GM19467 (cell line): ENCODE results near the gene CDH23.

Source experiments
- ATAC-seq: cut with Tn5 transposase; IDR thresholded peaks from one replicate; pipeline ENCODE4 v1.9.1; 2021; ENCODE audit warnings: mild to moderate bottlenecking, moderate library complexity; ENCODE audit not compliant: unreplicated experiment

CDH23 gene

GRCh38 chr10:71695502-71696476 is 299.1 kb downstream of the CDH23 start:
- no peak for ATAC-seq

DNA sequence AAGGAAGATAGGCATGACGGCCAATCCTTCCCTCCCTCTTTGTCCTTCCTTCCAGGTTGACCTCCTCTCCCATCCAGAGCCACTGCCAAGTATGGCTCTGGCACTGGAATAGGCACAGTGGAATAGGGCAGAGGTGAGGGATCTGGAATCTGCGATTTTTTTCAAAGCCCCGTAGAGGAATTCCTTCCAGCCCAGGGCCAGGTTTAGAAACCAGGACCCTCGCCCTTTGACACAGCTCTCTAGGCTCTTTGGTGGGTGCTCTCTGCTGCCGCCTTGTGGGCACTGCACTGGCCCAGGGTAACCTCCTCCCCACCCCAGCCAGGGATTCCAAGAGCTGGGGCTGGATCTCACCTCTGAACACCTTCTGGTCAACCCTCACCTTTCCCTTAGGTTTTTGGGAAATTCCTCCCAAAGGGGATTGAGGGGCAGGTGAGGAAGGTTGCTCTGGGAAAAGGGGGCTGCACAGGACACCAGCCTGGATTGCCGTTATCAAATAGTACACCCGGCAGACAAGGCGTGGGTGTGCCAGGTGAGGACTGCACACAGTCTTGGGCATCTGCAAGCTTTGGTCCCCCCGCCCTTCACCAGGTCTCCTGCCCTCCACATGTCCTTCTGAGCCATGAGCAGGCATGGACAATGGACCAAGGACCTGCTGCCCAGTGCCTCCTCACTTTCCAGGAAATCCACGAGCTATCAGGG is 300.1 kb downstream of the CDH23 start:
- no peak for ATAC-seq

DNA sequence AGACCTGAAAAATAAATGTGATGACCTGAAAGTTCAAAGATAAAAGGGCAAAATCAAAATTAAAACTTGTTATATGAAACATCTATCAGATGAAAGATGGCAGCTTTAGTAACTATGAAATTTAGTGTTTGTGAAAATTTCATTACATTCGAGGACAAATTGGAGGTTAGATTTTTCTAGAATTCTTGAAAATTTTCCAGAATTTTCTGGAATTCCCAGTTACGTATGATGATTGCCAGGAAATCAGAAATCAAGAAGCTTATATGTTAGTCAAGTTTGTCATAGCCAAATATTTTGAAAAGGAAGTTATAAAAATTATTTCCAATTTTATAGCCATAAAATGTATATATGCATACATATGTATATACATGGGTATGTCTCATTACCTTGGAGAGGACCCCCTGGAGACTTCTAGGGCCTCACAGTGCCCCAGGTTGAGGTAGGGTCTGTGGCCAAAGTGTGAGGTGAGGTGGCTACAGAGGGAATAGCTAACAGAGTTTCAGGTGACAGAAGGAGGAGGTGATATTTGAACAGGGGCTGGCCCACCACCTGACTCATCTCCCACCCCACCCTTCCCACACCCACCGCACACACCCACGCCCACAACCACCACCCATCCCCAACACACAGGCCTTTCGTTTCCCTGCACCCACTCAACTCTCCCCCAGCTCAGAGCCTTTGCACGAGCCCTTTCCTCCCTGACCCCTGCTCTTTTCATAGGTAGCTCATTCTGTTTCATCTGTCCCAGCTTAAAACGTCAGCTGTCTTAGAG is 301.4 kb downstream of the CDH23 start:
- no peak for ATAC-seq

GRCh38 chr10:71698737-71699136 is 302.0 kb downstream of the CDH23 start:
- ATAC-seq, result no peak

GRCh38 chr10:71700731-71701368 is 304.1 kb downstream of the CDH23 start:
- no peak for ATAC-seq

DNA sequence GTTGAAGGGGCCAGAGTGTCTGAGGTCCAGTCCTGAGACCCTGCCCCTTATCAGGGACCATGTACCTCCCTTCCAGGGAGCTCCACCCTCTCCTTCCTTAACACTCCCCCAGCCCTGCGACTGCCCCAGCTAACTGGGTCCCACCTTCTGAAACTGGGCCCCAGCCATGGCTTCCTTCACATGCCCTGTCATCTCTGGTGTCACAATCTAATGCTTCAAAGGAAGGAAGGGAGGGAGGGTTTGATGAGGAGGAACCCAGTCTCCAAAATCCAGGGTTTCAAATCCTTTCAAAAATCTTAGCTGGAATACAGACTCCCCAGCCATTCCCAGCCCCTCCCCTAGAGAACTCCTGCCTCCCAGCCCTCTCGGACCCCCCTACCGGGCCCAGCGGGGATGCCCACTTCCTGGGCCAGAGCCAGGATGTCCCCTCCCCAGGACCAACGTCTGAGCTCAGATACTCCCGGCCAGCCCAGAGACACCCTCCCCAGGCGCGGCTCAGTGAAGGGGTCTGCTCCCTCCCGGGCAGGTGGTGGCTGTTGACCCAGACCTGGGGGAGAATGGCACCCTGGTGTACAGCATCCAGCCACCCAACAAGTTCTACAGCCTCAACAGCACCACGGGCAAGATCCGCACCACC is 304.9 kb downstream of the CDH23 start:
- no peak for ATAC-seq

DNA sequence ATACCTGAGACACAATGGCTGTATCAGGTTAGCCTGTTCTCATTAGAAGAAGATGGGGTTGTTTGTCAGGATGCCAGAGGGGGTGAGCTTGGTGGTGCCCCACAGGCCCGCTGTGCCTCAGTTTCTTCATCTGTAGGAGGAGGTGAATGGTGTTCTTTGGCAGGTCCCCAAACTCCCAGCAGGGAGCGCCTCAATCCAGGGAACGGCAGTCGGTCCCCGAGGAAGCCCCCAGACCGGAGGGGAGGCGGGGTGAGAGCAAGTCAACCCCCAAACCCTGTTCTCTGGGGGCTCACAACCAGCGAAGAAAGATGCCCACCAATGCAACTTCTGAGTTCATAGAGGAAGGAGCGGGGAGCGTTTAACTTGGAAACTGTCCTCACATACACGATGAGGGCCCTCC is 306.9 kb downstream of the CDH23 start:
- ATAC-seq, result no peak

GRCh38 chr10:71704816-71705215 is 308.1 kb downstream of the CDH23 start:
- no peak for ATAC-seq

DNA sequence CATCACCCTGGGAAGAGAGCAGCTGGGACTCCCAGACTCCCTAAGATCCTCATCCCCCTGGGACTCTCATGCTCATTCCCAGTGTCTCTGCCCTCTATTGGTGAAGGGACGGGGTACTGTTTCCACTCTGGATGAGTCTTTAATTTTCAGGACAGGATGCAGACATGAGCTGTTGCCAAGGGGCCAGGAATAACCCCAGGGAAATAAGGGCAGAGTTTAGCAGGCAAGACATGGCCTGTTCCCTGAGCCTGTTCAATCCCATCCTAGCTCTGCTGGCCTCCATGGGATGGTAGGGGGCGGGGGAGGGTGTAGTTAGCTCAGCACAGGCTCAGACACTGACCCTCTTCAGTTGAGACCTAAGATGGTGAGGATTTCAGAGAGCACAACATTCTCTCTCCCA is 308.9 kb downstream of the CDH23 start:
- ATAC-seq, result no peak

GRCh38 chr10:71706216-71707121 is 309.7 kb downstream of the CDH23 start:
- ATAC-seq, result no peak

DNA sequence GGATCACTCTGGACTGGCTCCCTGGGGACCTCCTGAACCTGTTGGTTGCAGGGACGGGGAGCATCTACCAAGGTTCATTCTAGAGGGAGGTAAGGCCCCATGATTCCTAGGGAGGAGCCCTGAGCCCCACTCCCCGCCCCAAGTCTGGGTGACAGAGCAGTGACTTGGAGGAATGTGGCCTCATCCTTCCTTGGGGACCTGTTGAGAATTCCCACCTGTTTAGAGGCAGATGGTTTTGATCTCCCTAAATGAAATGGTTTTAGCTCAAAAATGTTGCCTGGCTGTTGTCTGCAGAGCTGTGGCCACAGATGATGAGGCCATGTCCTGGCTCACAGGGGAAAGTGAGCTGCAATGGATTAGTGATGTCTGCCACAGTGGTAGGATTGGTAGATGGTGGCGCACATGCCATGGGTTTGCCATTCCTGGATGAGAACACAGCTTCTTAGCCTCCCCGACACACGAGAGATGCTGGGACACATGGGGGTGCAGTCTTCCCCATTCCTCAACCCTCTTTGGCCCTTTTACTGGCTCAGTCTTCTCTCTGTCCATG is 310.6 kb downstream of the CDH23 start:
- no peak for ATAC-seq

GRCh38 chr10:71708301-71708703 is 311.6 kb downstream of the CDH23 start:
- no peak for ATAC-seq

GRCh38 chr10:71708897-71709882 is 312.5 kb downstream of the CDH23 start:
- ATAC-seq, result no peak

DNA sequence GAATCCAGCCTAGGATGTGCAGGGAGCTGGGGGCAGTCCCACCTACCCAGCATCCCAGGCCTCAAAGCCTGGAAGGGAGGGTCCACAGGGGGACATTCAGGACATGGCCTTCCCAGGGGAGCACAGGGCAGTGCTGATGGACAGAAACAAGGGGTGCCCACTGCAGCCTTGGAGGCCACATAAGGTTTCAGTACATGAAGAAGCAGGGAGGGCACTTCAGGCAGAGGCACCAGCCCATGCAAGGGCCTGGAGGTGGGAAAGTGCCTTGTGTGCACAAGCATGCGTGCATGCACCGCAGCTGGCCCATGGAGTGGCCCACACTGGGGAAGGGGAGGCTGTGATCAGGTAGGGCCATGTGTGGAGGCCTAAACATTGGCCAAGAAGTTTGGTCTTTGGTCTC is 313.8 kb downstream of the CDH23 start:
- ATAC-seq, result no peak

- no peak for ATAC-seq
These were observed 314.4 kb downstream of the CDH23 start for GRCh38 chr10:71711052-71711623.

DNA sequence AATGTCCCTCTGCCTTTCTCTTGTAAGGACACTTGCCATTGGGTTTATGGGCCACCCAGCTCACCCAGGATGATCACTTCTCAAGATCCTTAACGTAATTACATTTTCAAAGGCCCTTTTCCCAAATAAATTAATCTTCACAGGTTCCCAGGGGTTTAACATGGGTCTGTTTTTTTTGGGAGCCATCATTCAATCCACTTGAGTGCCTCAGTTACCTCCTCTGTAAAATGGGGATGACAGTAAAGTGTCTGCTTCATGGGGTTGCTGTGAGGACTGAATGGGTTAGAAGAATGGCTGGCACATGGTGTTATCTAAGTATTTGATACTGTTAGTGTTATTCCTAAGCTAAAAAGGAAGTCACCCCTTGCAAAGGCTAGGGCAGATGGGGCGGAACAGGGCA is 315.4 kb downstream of the CDH23 start:
- ATAC-seq, result no peak

DNA sequence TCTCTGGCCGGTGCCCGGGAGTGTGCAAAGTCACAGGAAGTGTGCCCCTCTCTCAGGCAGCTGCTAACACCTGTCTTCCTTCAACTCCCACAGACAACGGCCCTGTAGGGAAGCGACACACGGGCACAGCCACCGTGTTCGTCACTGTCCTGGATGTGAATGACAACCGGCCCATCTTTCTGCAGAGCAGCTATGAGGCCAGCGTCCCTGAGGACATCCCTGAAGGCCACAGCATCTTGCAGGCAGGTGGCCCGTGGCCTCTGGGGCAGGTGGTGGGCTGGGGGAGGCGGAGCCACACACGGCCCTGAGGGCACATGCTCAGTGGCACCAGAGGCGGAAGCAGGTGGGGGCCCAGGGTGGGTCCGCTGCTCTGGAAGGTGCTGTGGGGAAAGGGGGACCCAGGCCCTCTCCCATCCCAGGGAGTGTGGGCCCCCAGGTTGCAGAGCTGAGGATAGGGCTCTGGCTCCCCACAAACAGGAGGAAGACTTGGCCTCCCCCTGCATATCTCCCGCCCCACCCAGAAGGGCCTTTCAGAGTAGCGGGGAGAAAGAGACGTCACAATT is 315.9 kb downstream of the CDH23 start:
- ATAC-seq, result no peak
